Adrenal gland (tissue), 12 donors: ENCODE results near the gene YAF2. TPM values are rescaled to one million over a fixed set of nuclear protein-coding genes. Genes with fewer than 3 reads are reported as not detected.

Experiments
- DNase-seq, 7 donors: peaks; one replicate each; pipeline ENCODE4 v3.0.0-alpha.2; 2019 to 2020
- H3K27ac ChIP-seq, 5 donors: fragments of 200-600 bp; sonication (generic) in 4 of 5; 1 replicate in 3 of 5; 2 replicates in 2 of 5; pipeline versions ENCODE4 v1.5.1 to v1.8.0; 2016 to 2020; ENCODE audit warnings: mild to moderate bottlenecking in 1 of 5
- H3K27me3 ChIP-seq: fragments of 200-600 bp; 2 replicates; pipeline ENCODE4 v1.8.0; 2021
- H3K36me3 ChIP-seq, 2 donors: fragments of 200-600 bp; replicated peaks in 1 of 2; 1 replicate in 1 of 2; 2 replicates in 1 of 2; pipeline versions ENCODE4 v1.5.1 to v1.8.0; 2018 to 2022
- H3K4me1 ChIP-seq, 2 donors: fragments of 200-600 bp; replicated peaks in 1 of 2; 1 replicate in 1 of 2; 2 replicates in 1 of 2; pipeline versions ENCODE4 v1.5.1 to v1.8.0; 2018 to 2021
- H3K4me3 ChIP-seq, 4 donors: fragments of 200-600 bp; sonication (generic) in 3 of 4; one replicate each; pipeline ENCODE4 v1.5.1; 2016 to 2018
- H3K9me3 ChIP-seq, 3 donors: fragments of 200-600 bp; sonication (generic) in 1 of 3; replicated peaks in 1 of 3; 1 replicate in 2 of 3; 2 replicates in 1 of 3; pipeline versions ENCODE4 v1.5.1 to v1.8.0; 2016 to 2021
- POLR2A ChIP-seq, 2 donors: fragments of 450-650 bp; IDR thresholded peaks; one replicate each; pipeline ENCODE4 v1.6.1; 2017; ENCODE audit warnings: antibody characterized with exemption in 2 of 2, mild to moderate bottlenecking in 2 of 2, moderate library complexity in 1 of 2
- WGBS, 4 donors: extraction: QIAGEN DNeasy Blood & Tissue Kit in 2 of 4; methylation state at CpG; one replicate each; pipeline versions ENCODE4 v1.1.5 to v1.1.7; 2013 to 2017; 5-methylcytosine and 5-hydroxymethylcytosine counted together
- intact Hi-C, 2 donors: fragments of 100-400 bp; cut with DNase I; formaldehyde crosslinking; loops; one replicate each; pipeline versions ENCODE4 v1.14.1 to v1.15.0; 2022 to 2023
- polyA plus RNA-seq, 3 donors: library from polyadenylated mRNA; stranded (reverse); fragments of 200-250 nt in 2 of 3; fragments of 350-450 nt in 1 of 3; fragmentation: Illumina TruSeq in 1 of 3; extraction: RNeasy Lipid Tissue Mini Kit (QIAGEN cat#74804) in 1 of 3; gene quantifications; one replicate each; pipeline ENCODE4 v1.2.3, GENCODE V29; 2013 to 2014
- total RNA-seq, 9 donors: library from RNA; depleted of rRNA in 4 of 9; stranded (reverse); fragments of >200 nt in 4 of 9; fragments of 120-200 nt in 1 of 9; fragmentation: NEBNext Ultra II Directional in 1 of 9; extraction: Animal tissue kit (Norgen Biotek cat#: 25700) in 1 of 9; gene quantifications; one replicate each; pipeline versions ENCODE4 v1.1.0 to v1.2.4, GENCODE V29; 2013 to 2023
- TF ChIP-seq, protein P1 (sequence below), 6 experiments: fragments of 450-650 bp in 4 of 6; fragments of 200-600 bp in 2 of 6; sonication (generic) in 1 of 6; IDR thresholded peaks; 1 replicate in 5 of 6; 2 replicates in 1 of 6; pipeline versions ENCODE4 v1.5.1 to v1.8.0; 2016 to 2021; ENCODE audit warnings: antibody characterized with exemption in 6 of 6, mild to moderate bottlenecking in 2 of 6, moderate library complexity in 1 of 6
- donor health status: healthy with polysubstance abuse.
- donor health status: Bipolar disorder and iron deficiency.
- donor health status: DM: yes; HTN: yes; CAD: no.
- donor health status: DM: no; HTN: no; CAD: no.
- donor health status: DM: no; HTN: no; CAD: no.
- donor health status: DM: yes; HTN: yes; CAD: no.

YAF2 gene
- total and polyA plus RNA-seq, 12 donors, result 10.4 to 39.2 (median 24.6) TPM

- TF ChIP-seq, protein P1, sequence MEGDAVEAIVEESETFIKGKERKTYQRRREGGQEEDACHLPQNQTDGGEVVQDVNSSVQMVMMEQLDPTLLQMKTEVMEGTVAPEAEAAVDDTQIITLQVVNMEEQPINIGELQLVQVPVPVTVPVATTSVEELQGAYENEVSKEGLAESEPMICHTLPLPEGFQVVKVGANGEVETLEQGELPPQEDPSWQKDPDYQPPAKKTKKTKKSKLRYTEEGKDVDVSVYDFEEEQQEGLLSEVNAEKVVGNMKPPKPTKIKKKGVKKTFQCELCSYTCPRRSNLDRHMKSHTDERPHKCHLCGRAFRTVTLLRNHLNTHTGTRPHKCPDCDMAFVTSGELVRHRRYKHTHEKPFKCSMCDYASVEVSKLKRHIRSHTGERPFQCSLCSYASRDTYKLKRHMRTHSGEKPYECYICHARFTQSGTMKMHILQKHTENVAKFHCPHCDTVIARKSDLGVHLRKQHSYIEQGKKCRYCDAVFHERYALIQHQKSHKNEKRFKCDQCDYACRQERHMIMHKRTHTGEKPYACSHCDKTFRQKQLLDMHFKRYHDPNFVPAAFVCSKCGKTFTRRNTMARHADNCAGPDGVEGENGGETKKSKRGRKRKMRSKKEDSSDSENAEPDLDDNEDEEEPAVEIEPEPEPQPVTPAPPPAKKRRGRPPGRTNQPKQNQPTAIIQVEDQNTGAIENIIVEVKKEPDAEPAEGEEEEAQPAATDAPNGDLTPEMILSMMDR (IDR thresholded peaks at IDR 0.05), result no peak
- TF ChIP-seq POLR2A (IDR thresholded peaks at IDR 0.05), result no peak
- Histone ChIP-seq H3K27me3 (no peaks in the 10 kb centered on the region), H3K27ac (peak overlapping the region in 3 of 5 donors; percentile 22 to 43 (median 29)), H3K4me3 (peak overlapping the region in 1 of 4 donors; percentile 26), H3K9me3 (no peaks in the 10 kb centered on the region), H3K36me3 (no peaks in the 10 kb centered on the region), H3K4me1 (peaks cover 8 to 18% of the 10 kb centered on the region in 2 donors)
- WGBS, 4 donors, result 29 to 45% (median 40%) methylated on average over 4 of the region's 4 CpGs
- peak in 6 of 7 donors; percentile 41 to 66 (median 56) for DNase-seq
- intact Hi-C loops, result loop anchor here in 1 of 2 donors (5.0 to 10.0 kb wide), 2 partner anchors 104 to 201 kb away; partner anchors contain the start of gene YAF2
Measured at GRCh38 chr12:42130672-42131402, 107.2 kb downstream of the YAF2 start.

DNA sequence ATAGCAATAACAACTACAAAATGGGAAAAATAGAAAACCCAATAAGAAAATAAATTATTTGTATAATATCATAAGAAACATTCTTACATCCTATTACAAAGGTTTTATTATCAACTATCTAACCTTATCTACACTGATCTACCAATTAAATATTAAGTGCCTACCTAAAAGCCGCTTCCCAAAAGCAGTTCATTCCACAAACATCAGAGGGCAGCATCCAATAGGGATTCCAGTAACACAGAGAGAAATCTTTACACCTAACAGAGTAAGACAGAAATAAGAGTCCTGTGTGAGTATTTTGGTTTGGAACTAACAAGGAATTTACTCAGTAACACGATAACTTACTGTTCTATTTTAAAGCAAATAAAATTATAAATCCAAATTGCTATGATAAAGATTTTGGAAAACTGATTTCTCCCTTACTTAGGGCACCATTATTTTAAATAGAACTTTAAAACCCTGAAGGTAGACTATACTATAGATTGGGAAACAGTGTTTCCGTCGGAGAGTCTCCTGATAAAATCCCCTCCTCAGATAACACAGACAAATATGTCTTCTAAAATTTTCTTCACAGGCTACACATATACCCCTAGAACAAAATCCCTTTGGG is 108.3 kb downstream of the YAF2 start:
- Histone ChIP-seq H3K27me3 (no peaks in the 10 kb centered on the region), H3K9me3 (no peaks in the 10 kb centered on the region), H3K4me3 (no peak overlapping the region), H3K27ac (no peak overlapping the region), H3K36me3 (no peaks in the 10 kb centered on the region), H3K4me1 (peaks cover 8 to 18% of the 10 kb centered on the region in 2 donors)
- intact Hi-C loops, result loop anchor here (5.0 to 10.0 kb wide), 3 partner anchors 105 to 205 kb away; partner anchors contain the start of gene YAF2 (in 1 of the 2)
- TF ChIP-seq, protein P1 (IDR thresholded peaks at IDR 0.05), result peak; percentile 77 to 96 (median 87)
- TF ChIP-seq POLR2A (IDR thresholded peaks at IDR 0.05), result no peak
- peak; percentile 25 to 76 (median 54) for DNase-seq
- 28 to 38% (median 34%) methylated on average over 4 of the region's 4 CpGs for WGBS, 4 donors

DNA sequence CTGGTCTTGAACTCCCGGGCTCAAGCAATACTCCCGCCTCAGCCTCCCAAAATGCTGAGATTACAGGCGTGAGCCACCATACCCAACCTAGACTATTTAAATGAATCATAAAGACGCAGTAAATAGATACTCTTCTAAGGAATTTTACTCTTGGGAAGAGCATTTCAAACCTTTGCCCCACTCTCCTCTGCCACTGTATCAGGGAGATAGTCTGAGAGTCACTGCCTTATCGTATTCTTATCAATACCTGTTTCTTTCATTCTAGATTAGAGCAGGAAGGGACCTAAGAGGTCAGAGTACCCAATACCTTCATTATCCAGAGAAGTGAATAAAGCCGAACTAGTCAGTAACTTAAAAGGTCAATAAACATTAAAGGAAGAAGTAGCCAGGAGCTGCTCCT is 109.2 kb downstream of the YAF2 start:
- WGBS, 4 donors, result 83 to 92% (median 85%) methylated on average over 5 to 6 of the region's 6 CpGs
- Histone ChIP-seq H3K9me3 (no peaks in the 10 kb centered on the region), H3K27me3 (no peaks in the 10 kb centered on the region), H3K4me1 (peaks cover 8 to 18% of the 10 kb centered on the region in 2 donors), H3K27ac (no peak overlapping the region), H3K36me3 (no peaks in the 10 kb centered on the region), H3K4me3 (no peak overlapping the region)
- no peak for DNase-seq
- intact Hi-C loops, result loop anchor here in 1 of 2 donors (10.0 kb wide), 1 partner anchor 206 kb away; no protein-coding TSS in a partner anchor
- TF ChIP-seq, protein P1 (IDR thresholded peaks at IDR 0.05), result no peak
- TF ChIP-seq POLR2A (IDR thresholded peaks at IDR 0.05), result no peak

GRCh38 chr12:42128327-42128726 is 109.7 kb downstream of the YAF2 start:
- 69 to 80% (median 76%) methylated on average over 3 of the region's 3 CpGs for WGBS, 4 donors
- Histone ChIP-seq H3K27ac (no peak overlapping the region), H3K9me3 (no peaks in the 10 kb centered on the region), H3K4me3 (no peak overlapping the region), H3K4me1 (peaks cover 8 to 18% of the 10 kb centered on the region in 2 donors), H3K27me3 (no peaks in the 10 kb centered on the region), H3K36me3 (no peaks in the 10 kb centered on the region)
- no peak for DNase-seq
- intact Hi-C loops, result loop anchor here in 1 of 2 donors (10.0 kb wide), 1 partner anchor 206 kb away; no protein-coding TSS in a partner anchor
- TF ChIP-seq POLR2A (IDR thresholded peaks at IDR 0.05), result no peak
- TF ChIP-seq, protein P1 (IDR thresholded peaks at IDR 0.05), result no peak
